CD14-positive monocyte (primary cell): ENCODE results near the gene PARP14. TPM values are rescaled to one million over a fixed set of nuclear protein-coding genes. Genes with fewer than 3 reads are reported as not detected.

ENCODE experiments used
- DNase-seq, 3 donors: peaks; one replicate each; pipeline ENCODE4 v3.0.0-alpha.2; 2011 to 2022
- H2AFZ ChIP-seq: 2 replicates; pipeline ENCODE4 v1.6.0; 2012; ENCODE audit warnings: mild to moderate bottlenecking, low read depth, low read length, inconsistent platforms; ENCODE audit not compliant: insufficient read depth, poor library complexity, severe bottlenecking
- H3K27ac ChIP-seq, 2 donors: 1 replicate in 1 of 2; 2 replicates in 1 of 2; pipeline ENCODE4 v1.5.1; 2012 to 2013; ENCODE audit warnings: low read length in 2 of 2, control low read depth in 1 of 2, inconsistent platforms in 1 of 2, low read depth in 1 of 2, mild to moderate bottlenecking in 1 of 2
- H3K27me3 ChIP-seq, 2 donors: one replicate each; pipeline versions ENCODE4 v1.6.0 to v1.6.1; 2011 to 2013; ENCODE audit warnings: low read length in 2 of 2; ENCODE audit not compliant: control insufficient read depth in 2 of 2, insufficient read depth in 2 of 2
- H3K36me3 ChIP-seq, 2 donors: replicated peaks in 1 of 2; 1 replicate in 1 of 2; 2 replicates in 1 of 2; pipeline versions ENCODE4 v1.5.1 to v1.6.1; 2012 to 2013; ENCODE audit warnings: low read length in 2 of 2, control low read depth in 1 of 2, inconsistent platforms in 1 of 2, mild to moderate bottlenecking in 1 of 2; ENCODE audit not compliant: insufficient read depth in 2 of 2, control insufficient read depth in 1 of 2
- H3K4me1 ChIP-seq, 2 donors: 1 replicate in 1 of 2; 2 replicates in 1 of 2; pipeline versions ENCODE4 v1.5.1 to v1.6.1; 2012 to 2013; ENCODE audit warnings: low read length in 2 of 2, control low read depth in 1 of 2, inconsistent platforms in 1 of 2, mild to moderate bottlenecking in 1 of 2, moderate library complexity in 1 of 2; ENCODE audit not compliant: insufficient read depth in 2 of 2, control insufficient read depth in 1 of 2
- H3K4me2 ChIP-seq: replicated peaks from 2 replicates; pipeline ENCODE3; 2012; ENCODE audit warnings: low read length, moderate library complexity, mild to moderate bottlenecking; ENCODE audit not compliant: poor library complexity, severe bottlenecking; ENCODE audit errors: extremely low read depth
- H3K4me3 ChIP-seq, 3 experiments: fragments of 200-600 bp in 1 of 3; sonication (generic) in 1 of 3; replicated peaks in 1 of 3; 1 replicate in 2 of 3; 2 replicates in 1 of 3; pipeline ENCODE4 v1.5.1; 2011 to 2013; ENCODE audit warnings: low read length in 3 of 3, mild to moderate bottlenecking in 3 of 3, control low read depth in 2 of 3, low read depth in 2 of 3, inconsistent platforms in 1 of 3, moderate library complexity in 1 of 3
- H3K79me2 ChIP-seq: 2 replicates; pipeline ENCODE4 v1.6.0; 2012; ENCODE audit warnings: mild to moderate bottlenecking, control low read depth, inconsistent platforms, low read length, moderate library complexity; ENCODE audit not compliant: insufficient read depth
- H3K9ac ChIP-seq: 2 replicates; pipeline ENCODE4 v1.6.0; 2017; ENCODE audit warnings: low read length, mild to moderate bottlenecking; ENCODE audit not compliant: insufficient read depth, poor library complexity, severe bottlenecking
- H3K9me3 ChIP-seq, 2 donors: replicated peaks in 1 of 2; 1 replicate in 1 of 2; 2 replicates in 1 of 2; pipeline versions ENCODE4 v1.5.1 to v1.6.1; 2012 to 2013; ENCODE audit warnings: low read length in 2 of 2, control low read depth in 1 of 2; ENCODE audit not compliant: control insufficient read depth in 1 of 2, insufficient read depth in 1 of 2
- H4K20me1 ChIP-seq: 2 replicates; pipeline ENCODE4 v1.6.0; 2012; ENCODE audit warnings: mild to moderate bottlenecking, low read length, control low read depth, moderate library complexity; ENCODE audit not compliant: insufficient read depth
- H3K27ac Mint-ChIP-seq, 7 donors: one replicate each; pipeline ENCODE4 v1.8.0; 2020; ENCODE audit warnings: mild to moderate bottlenecking in 7 of 7, mixed read lengths in 7 of 7, moderate library complexity in 6 of 7, inconsistent platforms in 2 of 7
- H3K27me3 Mint-ChIP-seq, 3 donors: one replicate each; pipeline ENCODE4 v1.8.0; 2021 to 2022; ENCODE audit warnings: low read depth in 3 of 3, mild to moderate bottlenecking in 3 of 3, mixed read lengths in 3 of 3, moderate library complexity in 3 of 3, inconsistent platforms in 1 of 3
- H3K36me3 Mint-ChIP-seq, 2 donors: one replicate each; pipeline ENCODE4 v1.8.0; 2020; ENCODE audit warnings: mixed read lengths in 2 of 2, inconsistent platforms in 1 of 2, mild to moderate bottlenecking in 1 of 2
- H3K4me1 Mint-ChIP-seq: one replicate; pipeline ENCODE4 v1.8.0; 2020; ENCODE audit warnings: mild to moderate bottlenecking, mixed read lengths
- H3K4me3 Mint-ChIP-seq, 2 donors: one replicate each; pipeline ENCODE4 v1.8.0; 2020; ENCODE audit warnings: mild to moderate bottlenecking in 2 of 2, mixed read lengths in 2 of 2, moderate library complexity in 1 of 2
- H3K9me3 Mint-ChIP-seq, 7 donors: one replicate each; pipeline ENCODE4 v1.8.0; 2020 to 2022; ENCODE audit warnings: mixed read lengths in 7 of 7, mild to moderate bottlenecking in 6 of 7, moderate library complexity in 6 of 7, inconsistent platforms in 2 of 7
- WGBS: methylation state at CpG from one replicate; pipeline ENCODE4 v1.1.5; 2013; ENCODE audit warnings: missing lambda C conversion rate; ENCODE audit not compliant: insufficient coverage; 5-methylcytosine and 5-hydroxymethylcytosine counted together
- intact Hi-C, 2 donors: fragments of 100-400 bp; cut with micrococcal nuclease; formaldehyde crosslinking; loops; one replicate each; pipeline versions ENCODE4 v1.15.0 to v1.15.1; 2023
- polyA plus RNA-seq, 3 donors: library from polyadenylated mRNA; depleted of rRNA in 1 of 3; unstranded in 2 of 3; stranded (reverse) in 1 of 3; fragments of 300-500 nt in 2 of 3; fragments of >200 nt in 1 of 3; fragmentation: Illumina TruSeq in 2 of 3; gene quantifications; 1 replicate in 2 of 3; 2 replicates in 1 of 3; pipeline ENCODE4 v1.2.3, GENCODE V29; 2012 to 2021
- TF ChIP-seq, protein P1 (sequence below): fragments of 200-600 bp; IDR thresholded peaks from one replicate; pipeline ENCODE4 v1.8.0; 2022; ENCODE audit warnings: antibody characterized with exemption, mild to moderate bottlenecking

PARP14 gene
- polyA plus RNA-seq, 3 donors = 22.1 to 68.8 (median 26.9) TPM

DNA sequence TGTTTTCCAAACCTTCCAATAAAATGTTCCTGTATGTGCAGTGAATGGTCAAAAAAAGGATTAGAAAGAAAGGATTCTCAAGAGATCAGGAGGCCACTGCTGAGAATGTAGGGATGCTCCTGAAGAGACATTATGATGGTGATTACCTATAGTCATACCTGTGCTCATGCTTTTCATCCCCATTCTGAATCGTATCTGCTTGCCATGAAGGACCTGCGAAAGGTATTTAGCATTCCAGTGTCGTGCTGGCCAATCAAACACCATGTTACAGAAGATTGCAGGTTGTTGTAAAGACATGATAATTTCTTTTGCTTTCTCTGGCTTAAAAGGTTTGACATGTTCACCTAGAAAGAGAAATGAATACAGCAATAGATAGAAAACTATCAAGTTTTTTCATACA is 96.9 kb downstream of the PARP14 start:
- Histone ChIP-seq H3K4me1 (peaks cover 21 to 37% of the 10 kb centered on the region in 2 donors), H3K36me3 (peaks cover 0 to 23% of the 10 kb centered on the region in 2 donors), H3K9ac (no peak overlapping the region), H3K79me2 (peaks cover 20% of the 10 kb centered on the region), H3K4me3 (no peak overlapping the region), H3K4me2 (no peak overlapping the region), H4K20me1 (no peaks in the 10 kb centered on the region), H3K27ac (no peak overlapping the region), H3K9me3 (no peaks in the 10 kb centered on the region), H3K27me3 (no peaks in the 10 kb centered on the region), H2AFZ (no peak overlapping the region)
- intact Hi-C loops = no loop called here
- Mint-ChIP-seq H3K4me1 (peaks cover 23% of the 10 kb centered on the region), H3K9me3 (peaks cover 0 to 5% (median 0%) of the 10 kb centered on the region in 7 donors), H3K27me3 (no peaks in the 10 kb centered on the region), H3K36me3 (peaks cover 12 to 31% of the 10 kb centered on the region in 2 donors), H3K4me3 (no peak overlapping the region), H3K27ac (no peak overlapping the region)
- TF ChIP-seq, protein P1, sequence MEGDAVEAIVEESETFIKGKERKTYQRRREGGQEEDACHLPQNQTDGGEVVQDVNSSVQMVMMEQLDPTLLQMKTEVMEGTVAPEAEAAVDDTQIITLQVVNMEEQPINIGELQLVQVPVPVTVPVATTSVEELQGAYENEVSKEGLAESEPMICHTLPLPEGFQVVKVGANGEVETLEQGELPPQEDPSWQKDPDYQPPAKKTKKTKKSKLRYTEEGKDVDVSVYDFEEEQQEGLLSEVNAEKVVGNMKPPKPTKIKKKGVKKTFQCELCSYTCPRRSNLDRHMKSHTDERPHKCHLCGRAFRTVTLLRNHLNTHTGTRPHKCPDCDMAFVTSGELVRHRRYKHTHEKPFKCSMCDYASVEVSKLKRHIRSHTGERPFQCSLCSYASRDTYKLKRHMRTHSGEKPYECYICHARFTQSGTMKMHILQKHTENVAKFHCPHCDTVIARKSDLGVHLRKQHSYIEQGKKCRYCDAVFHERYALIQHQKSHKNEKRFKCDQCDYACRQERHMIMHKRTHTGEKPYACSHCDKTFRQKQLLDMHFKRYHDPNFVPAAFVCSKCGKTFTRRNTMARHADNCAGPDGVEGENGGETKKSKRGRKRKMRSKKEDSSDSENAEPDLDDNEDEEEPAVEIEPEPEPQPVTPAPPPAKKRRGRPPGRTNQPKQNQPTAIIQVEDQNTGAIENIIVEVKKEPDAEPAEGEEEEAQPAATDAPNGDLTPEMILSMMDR = no peak
- WGBS = 100% methylated on average over 1 of the region's 3 CpGs
- no peak for DNase-seq

Other genes starting within 250 kb of the PARP14 start
- 10 to 100 TPM; 18.0 to 41.2 (median 38.5) TPM for gene KPNA1, start 165.9 kb upstream of the PARP14 start, polyA plus RNA-seq
- 10 to 100 TPM; 31.4 to 43.3 (median 34.4) TPM for gene PARP9, start 116.5 kb upstream of the PARP14 start, polyA plus RNA-seq
- gene DTX3L, start 116.5 kb upstream of the PARP14 start, polyA plus RNA-seq = 10 to 100 TPM in 2 of 3 donors, 1 to 10 TPM in 1; 8.6 to 29.0 (median 17.7) TPM
- 1 to 10 TPM in 1 of 3 donors, under 1 TPM in 2; 0.23 to 4.4 (median 0.28) TPM for gene PARP15, start 103.2 kb upstream of the PARP14 start, polyA plus RNA-seq
- gene HSPBAP1, start 113.0 kb downstream of the PARP14 start, polyA plus RNA-seq = 10 to 100 TPM; 11.7 to 48.2 (median 11.9) TPM
- 10 to 100 TPM; 12.9 to 19.0 (median 18.6) TPM for gene SLC49A4, start 114.2 kb downstream of the PARP14 start, polyA plus RNA-seq